ENCODE measurements around the gene RNF6.

The RNF6 gene

GRCh38 chr13:26216042-26216441 lies 6.1 kb downstream of the RNF6 start:
- no peak for DNase-seq (ENCODE audit: low read depth)
- H3K4me3 ChIP-seq (ENCODE audit: low read length) = no peak overlapping the region
- TF ChIP-seq CTCF (conservative IDR thresholded peaks at IDR 0.05; ENCODE audit: low read length) = no peak

GRCh38 chr13:26213982-26214381 lies 8.1 kb downstream of the RNF6 start:
- DNase-seq (ENCODE audit: low read depth) = no peak
- H3K4me3 ChIP-seq (ENCODE audit: low read length) = no peak overlapping the region
- no peak for TF ChIP-seq CTCF (conservative IDR thresholded peaks at IDR 0.05; ENCODE audit: low read length)

GRCh38 chr13:26213345-26213744 lies 8.8 kb downstream of the RNF6 start:
- H3K4me3 ChIP-seq (ENCODE audit: low read length) = no peak overlapping the region
- no peak for TF ChIP-seq CTCF (conservative IDR thresholded peaks at IDR 0.05; ENCODE audit: low read length)
- DNase-seq (ENCODE audit: low read depth) = no peak

- no peak for TF ChIP-seq CTCF (conservative IDR thresholded peaks at IDR 0.05; ENCODE audit: low read length)
- no peak overlapping the region for H3K4me3 ChIP-seq (ENCODE audit: low read length)
- no peak for DNase-seq (ENCODE audit: low read depth)
These were observed 13.8 kb downstream of the RNF6 start for GRCh38 chr13:26208287-26208686.

GRCh38 chr13:26202365-26202972 lies 19.6 kb downstream of the RNF6 start:
- no peak for TF ChIP-seq CTCF (conservative IDR thresholded peaks at IDR 0.05; ENCODE audit: low read length)
- DNase-seq (ENCODE audit: low read depth) = peak; percentile 35
- no peak overlapping the region for H3K4me3 ChIP-seq (ENCODE audit: low read length)

- peak; percentile 31 for DNase-seq (ENCODE audit: low read depth)
- no peak overlapping the region for H3K4me3 ChIP-seq (ENCODE audit: low read length)
- no peak for TF ChIP-seq CTCF (conservative IDR thresholded peaks at IDR 0.05; ENCODE audit: low read length)
These were observed 21.3 kb downstream of the RNF6 start for GRCh38 chr13:26200811-26201210.

GRCh38 chr13:26198116-26198515 lies 24.0 kb downstream of the RNF6 start:
- H3K4me3 ChIP-seq (ENCODE audit: low read length) = no peak overlapping the region
- no peak for DNase-seq (ENCODE audit: low read depth)
- TF ChIP-seq CTCF (conservative IDR thresholded peaks at IDR 0.05; ENCODE audit: low read length) = no peak

Measured in AG10803 (cell line).